ENCODE data around the gene KRTAP10-6. TPM values are rescaled to one million over a fixed set of nuclear protein-coding genes. Genes with fewer than 3 reads are reported as not detected.
"Not testable (repeated sequence)": the region's sequence is repeated elsewhere in the genome, so short reads cannot be mapped to it uniquely, and the experiment has no call there.

The KRTAP10-6 gene
- total and polyA plus RNA-seq, 2 donors from 2014 or later, result not detected

GRCh38 chr21:44564099-44564498, 28.2 kb downstream of the KRTAP10-6 start:
- Histone ChIP-seq H3K4me1 (ENCODE audit: control insufficient read depth in 2 of 3, insufficient read depth in 2 of 3, low read depth in 1 of 3, low read length in 3 of 3) (no peaks in the 10 kb centered on the region), H3K9ac (ENCODE audit: low read length in 3 of 3) (no peak overlapping the region), H3K27ac (ENCODE audit: low read depth in 2 of 2, low read length in 2 of 2) (no peak overlapping the region), H3K27me3 (ENCODE audit: control insufficient read depth, insufficient read depth, low read length) (no peaks in the 10 kb centered on the region), H3K4me3 (ENCODE audit: low read length in 3 of 3) (no peak overlapping the region), H3K36me3 (ENCODE audit: control insufficient read depth in 2 of 3, insufficient read depth in 3 of 3, low read length in 3 of 3) (no peaks in the 10 kb centered on the region), H3K9me3 (ENCODE audit: control insufficient read depth in 2 of 3, insufficient read depth in 1 of 3, low read length in 3 of 3) (no peaks in the 10 kb centered on the region)
- FAIRE-seq, result no peak
- no peak for DNase-seq
- TF ChIP-seq, protein P1, sequence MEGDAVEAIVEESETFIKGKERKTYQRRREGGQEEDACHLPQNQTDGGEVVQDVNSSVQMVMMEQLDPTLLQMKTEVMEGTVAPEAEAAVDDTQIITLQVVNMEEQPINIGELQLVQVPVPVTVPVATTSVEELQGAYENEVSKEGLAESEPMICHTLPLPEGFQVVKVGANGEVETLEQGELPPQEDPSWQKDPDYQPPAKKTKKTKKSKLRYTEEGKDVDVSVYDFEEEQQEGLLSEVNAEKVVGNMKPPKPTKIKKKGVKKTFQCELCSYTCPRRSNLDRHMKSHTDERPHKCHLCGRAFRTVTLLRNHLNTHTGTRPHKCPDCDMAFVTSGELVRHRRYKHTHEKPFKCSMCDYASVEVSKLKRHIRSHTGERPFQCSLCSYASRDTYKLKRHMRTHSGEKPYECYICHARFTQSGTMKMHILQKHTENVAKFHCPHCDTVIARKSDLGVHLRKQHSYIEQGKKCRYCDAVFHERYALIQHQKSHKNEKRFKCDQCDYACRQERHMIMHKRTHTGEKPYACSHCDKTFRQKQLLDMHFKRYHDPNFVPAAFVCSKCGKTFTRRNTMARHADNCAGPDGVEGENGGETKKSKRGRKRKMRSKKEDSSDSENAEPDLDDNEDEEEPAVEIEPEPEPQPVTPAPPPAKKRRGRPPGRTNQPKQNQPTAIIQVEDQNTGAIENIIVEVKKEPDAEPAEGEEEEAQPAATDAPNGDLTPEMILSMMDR (IDR thresholded peaks at IDR 0.05; ENCODE audit: borderline replicate concordance, extremely low read depth, insufficient read depth), result no peak
- intact Hi-C loops (cut with DNase I), result no loop called here

DNA sequence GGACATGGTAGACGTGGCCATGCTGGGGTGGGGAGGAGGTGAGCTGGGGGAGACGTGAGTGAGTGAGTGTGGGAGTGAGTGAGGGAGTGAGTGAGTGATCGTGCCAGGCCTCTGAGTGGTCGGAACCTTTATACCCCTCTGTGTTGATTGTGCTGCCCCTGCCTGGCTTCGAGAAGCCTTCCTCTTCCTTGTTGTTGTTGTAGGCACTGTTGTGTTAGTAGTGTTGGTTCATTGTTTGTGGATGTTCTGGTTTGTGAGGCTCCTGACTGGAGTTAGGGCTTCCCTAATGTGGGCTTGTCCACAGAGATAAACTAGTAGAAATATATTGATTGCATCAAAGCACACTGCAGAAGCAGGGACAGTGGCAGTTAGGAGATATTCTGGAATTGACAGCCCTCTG, 33.6 kb downstream of the KRTAP10-6 start, which contains the start of gene KRTAP10-3:
TSS of gene KRTAP10-3 (minus strand) at position 101 of the 400 bp plus-strand sequence. CDS start at position 21, 80 bp downstream.
- FAIRE-seq, result no peak
- Histone ChIP-seq H3K9me3 (ENCODE audit: control insufficient read depth in 2 of 3, insufficient read depth in 1 of 3, low read length in 3 of 3) (no peaks in the 10 kb centered on the region), H3K36me3 (ENCODE audit: control insufficient read depth in 2 of 3, insufficient read depth in 3 of 3, low read length in 3 of 3) (no peaks in the 10 kb centered on the region), H3K4me3 (ENCODE audit: low read length in 3 of 3) (no peak within 1 kb of the TSS), H3K27ac (ENCODE audit: low read depth in 2 of 2, low read length in 2 of 2) (no peak within 1 kb of the TSS), H3K4me1 (ENCODE audit: control insufficient read depth in 2 of 3, insufficient read depth in 2 of 3, low read depth in 1 of 3, low read length in 3 of 3) (no peaks in the 10 kb centered on the region), H3K9ac (ENCODE audit: low read length in 3 of 3) (no peak within 1 kb of the TSS), H3K27me3 (ENCODE audit: control insufficient read depth, insufficient read depth, low read length) (no peaks in the 10 kb centered on the region)
- TF ChIP-seq, protein P1 (IDR thresholded peaks at IDR 0.05; ENCODE audit: borderline replicate concordance, extremely low read depth, insufficient read depth), result no peak
- intact Hi-C loops (cut with DNase I), result no loop called here
- DNase-seq, result no peak

DNA sequence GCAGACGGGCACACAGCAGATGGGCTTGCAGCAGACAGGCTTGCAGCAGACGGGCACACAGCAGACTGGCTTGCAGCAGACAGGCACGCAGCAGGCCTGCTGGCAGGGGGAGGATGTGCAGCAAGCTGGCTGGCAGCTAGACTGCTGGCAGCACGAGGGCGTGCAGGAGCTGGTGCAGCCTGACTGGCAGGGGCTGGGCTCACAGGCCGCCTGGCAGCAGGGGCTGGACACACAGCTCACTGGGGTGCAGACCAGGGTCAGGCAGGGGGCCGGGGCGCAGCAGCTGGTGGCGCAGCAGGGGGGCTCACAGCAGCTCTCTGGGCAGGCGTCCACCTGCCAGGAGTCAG, 34.0 kb downstream of the KRTAP10-6 start:
- H3K4me1 ChIP-seq (ENCODE audit: control insufficient read depth in 2 of 3, insufficient read depth in 2 of 3, low read depth in 1 of 3, low read length in 3 of 3); FAIRE-seq; H3K4me3 ChIP-seq (ENCODE audit: low read length in 3 of 3); intact Hi-C loops (cut with DNase I); H3K27me3 ChIP-seq (ENCODE audit: control insufficient read depth, insufficient read depth, low read length); DNase-seq; H3K36me3 ChIP-seq (ENCODE audit: control insufficient read depth in 2 of 3, insufficient read depth in 3 of 3, low read length in 3 of 3); H3K9ac ChIP-seq (ENCODE audit: low read length in 3 of 3); H3K27ac ChIP-seq (ENCODE audit: low read depth in 2 of 2, low read length in 2 of 2); H3K9me3 ChIP-seq (ENCODE audit: control insufficient read depth in 2 of 3, insufficient read depth in 1 of 3, low read length in 3 of 3): not testable (repeated sequence)

- Histone ChIP-seq H3K27ac (ENCODE audit: low read depth in 2 of 2, low read length in 2 of 2) (no peak overlapping the region), H3K36me3 (ENCODE audit: control insufficient read depth in 2 of 3, insufficient read depth in 3 of 3, low read length in 3 of 3) (no peaks in the 10 kb centered on the region), H3K4me3 (ENCODE audit: low read length in 3 of 3) (no peak overlapping the region), H3K9me3 (ENCODE audit: control insufficient read depth in 2 of 3, insufficient read depth in 1 of 3, low read length in 3 of 3) (no peaks in the 10 kb centered on the region), H3K9ac (ENCODE audit: low read length in 3 of 3) (no peak overlapping the region), H3K27me3 (ENCODE audit: control insufficient read depth, insufficient read depth, low read length) (no peaks in the 10 kb centered on the region), H3K4me1 (ENCODE audit: control insufficient read depth in 2 of 3, insufficient read depth in 2 of 3, low read depth in 1 of 3, low read length in 3 of 3) (no peaks in the 10 kb centered on the region)
- FAIRE-seq (no peak), DNase-seq (peak in 1 of 5 donors; percentile 37)
- intact Hi-C loops (cut with DNase I), result no loop called here
- TF ChIP-seq, protein P1 (IDR thresholded peaks at IDR 0.05; ENCODE audit: borderline replicate concordance, extremely low read depth, insufficient read depth), result no peak
Measured at GRCh38 chr21:44557491-44558328, 34.6 kb downstream of the KRTAP10-6 start.

Data from kidney (tissue), 14 donors.